Ishikawa (cell line): Measurements from ENCODE around the gene BABAM2.

Experiments used
- CEBPB ChIP-seq: IDR thresholded peaks from 2 replicates; pipeline ENCODE4 v1.6.1; 2012
- CREB1 ChIP-seq: IDR thresholded peaks from 2 replicates; pipeline ENCODE4 v1.6.1; 2012; ENCODE audit warnings: low read depth
- EGR1 ChIP-seq: IDR thresholded peaks from 2 replicates; pipeline ENCODE4 v1.6.1; 2012
- EP300 ChIP-seq: IDR thresholded peaks from 2 replicates; pipeline ENCODE4 v1.6.1; 2012; ENCODE audit warnings: borderline replicate concordance
- FOXM1 ChIP-seq: IDR thresholded peaks from 2 replicates; pipeline ENCODE4 v1.6.1; 2012; ENCODE audit warnings: low read depth, borderline replicate concordance
- NFIC ChIP-seq: IDR thresholded peaks from 2 replicates; pipeline ENCODE4 v1.6.1; 2012
- RAD21 ChIP-seq: IDR thresholded peaks from 2 replicates; pipeline ENCODE4 v1.6.1; 2012; ENCODE audit warnings: low read depth
- TAF1 ChIP-seq: IDR thresholded peaks from 2 replicates; pipeline ENCODE4 v1.6.1; 2012; ENCODE audit warnings: low read depth, mild to moderate bottlenecking
- TCF12 ChIP-seq: IDR thresholded peaks from 2 replicates; pipeline ENCODE4 v1.6.1; 2012; ENCODE audit warnings: low read depth
- TEAD4 ChIP-seq: IDR thresholded peaks from 2 replicates; pipeline ENCODE4 v1.6.1; 2012
- YY1 ChIP-seq: IDR thresholded peaks from 2 replicates; pipeline ENCODE4 v1.6.1; 2012; ENCODE audit warnings: low read depth
- ZBTB7A ChIP-seq: IDR thresholded peaks from 2 replicates; pipeline ENCODE4 v1.6.1; 2012; ENCODE audit warnings: low read depth
- TF ChIP-seq, protein P1 (sequence below): IDR thresholded peaks from 2 replicates; pipeline ENCODE4 v1.6.1; 2012
- TF ChIP-seq, protein P2 (sequence below): IDR thresholded peaks from 2 replicates; pipeline ENCODE4 v1.6.1; 2012
- TF ChIP-seq, protein P3 (sequence below): IDR thresholded peaks from 2 replicates; pipeline ENCODE4 v1.6.1; 2012; ENCODE audit warnings: low read depth, mild to moderate bottlenecking

The BABAM2 gene

DNA sequence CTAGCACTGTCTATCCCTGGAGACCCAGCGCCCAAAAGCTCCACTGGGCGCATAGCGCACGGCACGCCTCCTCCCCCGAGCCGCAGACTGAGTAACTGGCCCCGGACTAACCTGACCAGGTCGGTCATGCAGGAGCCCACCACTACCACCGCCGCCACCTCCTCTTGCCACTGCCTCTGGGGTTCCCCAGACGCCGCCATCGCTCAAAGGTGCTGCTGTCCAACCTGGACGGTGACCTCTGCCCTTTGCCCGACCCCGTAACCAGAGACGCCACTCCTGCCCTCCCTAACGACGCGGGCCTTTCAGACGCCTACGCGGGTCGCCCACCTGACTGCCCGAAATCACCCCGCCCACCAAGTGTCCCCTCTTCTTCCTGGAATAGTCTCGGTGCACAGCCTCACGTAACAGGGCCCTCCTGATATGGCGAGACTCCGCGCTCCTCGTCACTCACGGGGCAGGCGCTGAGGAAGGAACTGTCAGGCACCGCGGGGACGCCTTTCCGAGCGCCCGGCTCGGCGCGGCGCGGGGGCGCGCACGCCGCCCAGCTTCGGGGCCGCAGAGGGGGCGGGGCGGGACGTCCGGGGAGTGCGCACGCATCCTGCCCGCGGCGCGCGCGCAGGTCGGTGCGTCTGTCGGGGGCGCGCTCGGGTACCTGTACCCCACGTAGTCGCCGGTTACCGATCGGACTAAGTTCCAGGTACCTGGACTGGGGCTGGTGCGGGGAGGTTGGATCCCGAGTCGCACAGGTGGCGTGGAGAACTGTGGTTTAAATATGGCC lies at the start of gene BABAM2, which contains the start of gene RBKS:
Gene BABAM2, plus strand, starts transcription at position 584 of the 778 bp plus-strand sequence. CDS start 3,828 bp downstream, outside the sequence.
Gene RBKS, minus strand, starts transcription at position 242 of the 778 bp plus-strand sequence. Its CDS starts 42 bp downstream, at position 200.
- TF ChIP-seq EGR1 = peak; percentile 99
- TF ChIP-seq YY1 = peak; percentile 72
- TF ChIP-seq, protein P1, sequence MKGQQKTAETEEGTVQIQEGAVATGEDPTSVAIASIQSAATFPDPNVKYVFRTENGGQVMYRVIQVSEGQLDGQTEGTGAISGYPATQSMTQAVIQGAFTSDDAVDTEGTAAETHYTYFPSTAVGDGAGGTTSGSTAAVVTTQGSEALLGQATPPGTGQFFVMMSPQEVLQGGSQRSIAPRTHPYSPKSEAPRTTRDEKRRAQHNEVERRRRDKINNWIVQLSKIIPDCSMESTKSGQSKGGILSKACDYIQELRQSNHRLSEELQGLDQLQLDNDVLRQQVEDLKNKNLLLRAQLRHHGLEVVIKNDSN = peak; percentile 55
- TF ChIP-seq ZBTB7A = no peak
- peak; percentile 78 for TF ChIP-seq TAF1
- no peak for TF ChIP-seq FOXM1
- TF ChIP-seq, protein P2, sequence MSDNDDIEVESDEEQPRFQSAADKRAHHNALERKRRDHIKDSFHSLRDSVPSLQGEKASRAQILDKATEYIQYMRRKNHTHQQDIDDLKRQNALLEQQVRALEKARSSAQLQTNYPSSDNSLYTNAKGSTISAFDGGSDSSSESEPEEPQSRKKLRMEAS = peak; percentile 71
- TF ChIP-seq TEAD4 = no peak
- TF ChIP-seq, protein P3, sequence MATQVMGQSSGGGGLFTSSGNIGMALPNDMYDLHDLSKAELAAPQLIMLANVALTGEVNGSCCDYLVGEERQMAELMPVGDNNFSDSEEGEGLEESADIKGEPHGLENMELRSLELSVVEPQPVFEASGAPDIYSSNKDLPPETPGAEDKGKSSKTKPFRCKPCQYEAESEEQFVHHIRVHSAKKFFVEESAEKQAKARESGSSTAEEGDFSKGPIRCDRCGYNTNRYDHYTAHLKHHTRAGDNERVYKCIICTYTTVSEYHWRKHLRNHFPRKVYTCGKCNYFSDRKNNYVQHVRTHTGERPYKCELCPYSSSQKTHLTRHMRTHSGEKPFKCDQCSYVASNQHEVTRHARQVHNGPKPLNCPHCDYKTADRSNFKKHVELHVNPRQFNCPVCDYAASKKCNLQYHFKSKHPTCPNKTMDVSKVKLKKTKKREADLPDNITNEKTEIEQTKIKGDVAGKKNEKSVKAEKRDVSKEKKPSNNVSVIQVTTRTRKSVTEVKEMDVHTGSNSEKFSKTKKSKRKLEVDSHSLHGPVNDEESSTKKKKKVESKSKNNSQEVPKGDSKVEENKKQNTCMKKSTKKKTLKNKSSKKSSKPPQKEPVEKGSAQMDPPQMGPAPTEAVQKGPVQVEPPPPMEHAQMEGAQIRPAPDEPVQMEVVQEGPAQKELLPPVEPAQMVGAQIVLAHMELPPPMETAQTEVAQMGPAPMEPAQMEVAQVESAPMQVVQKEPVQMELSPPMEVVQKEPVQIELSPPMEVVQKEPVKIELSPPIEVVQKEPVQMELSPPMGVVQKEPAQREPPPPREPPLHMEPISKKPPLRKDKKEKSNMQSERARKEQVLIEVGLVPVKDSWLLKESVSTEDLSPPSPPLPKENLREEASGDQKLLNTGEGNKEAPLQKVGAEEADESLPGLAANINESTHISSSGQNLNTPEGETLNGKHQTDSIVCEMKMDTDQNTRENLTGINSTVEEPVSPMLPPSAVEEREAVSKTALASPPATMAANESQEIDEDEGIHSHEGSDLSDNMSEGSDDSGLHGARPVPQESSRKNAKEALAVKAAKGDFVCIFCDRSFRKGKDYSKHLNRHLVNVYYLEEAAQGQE = peak; percentile 46; the same call in 1 of the 2 replicates
- no peak for TF ChIP-seq CREB1
- peak; percentile 35; the same call in 1 of the 2 replicates for TF ChIP-seq TCF12

GRCh38 chr2:27842894-27843293 lies 47.6 kb upstream of the BABAM2 start:
- TF ChIP-seq FOXM1 (0 out of 2 replicates have a peak, but pooled peaks have one; percentile 22), EP300 (no peak), TCF12 (no peak), NFIC (peak; percentile 11; the same call in 1 of the 2 replicates), CEBPB (no peak), RAD21 (no peak), TEAD4 (peak; percentile 55), CREB1 (no peak), EGR1 (no peak)
- TF ChIP-seq, protein P3 = no peak

DNA sequence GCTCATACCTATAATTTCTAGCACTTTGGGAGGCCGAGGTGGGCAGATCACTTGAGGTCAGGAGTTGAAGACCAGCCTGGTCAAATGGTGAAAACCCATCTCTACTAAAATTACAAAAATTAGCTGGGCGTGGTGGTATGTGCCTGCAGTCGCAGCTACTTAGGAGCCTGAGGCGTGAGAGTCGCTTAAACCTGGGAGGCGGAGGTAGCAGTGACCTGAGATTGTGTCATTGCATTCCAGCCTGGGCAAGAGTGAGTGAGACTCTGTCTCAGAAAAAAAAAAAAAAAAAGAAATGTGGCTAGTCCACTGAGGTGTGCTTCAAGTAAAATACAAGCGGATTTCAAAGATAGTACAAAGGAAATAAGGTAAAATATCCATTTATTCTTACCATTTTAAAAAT lies 46.5 kb upstream of the BABAM2 start:
- TF ChIP-seq TAF1 = no peak
- peak; percentile 29; the same call in 1 of the 2 replicates for TF ChIP-seq TEAD4
- no peak for TF ChIP-seq EGR1
- no peak for TF ChIP-seq YY1

DNA sequence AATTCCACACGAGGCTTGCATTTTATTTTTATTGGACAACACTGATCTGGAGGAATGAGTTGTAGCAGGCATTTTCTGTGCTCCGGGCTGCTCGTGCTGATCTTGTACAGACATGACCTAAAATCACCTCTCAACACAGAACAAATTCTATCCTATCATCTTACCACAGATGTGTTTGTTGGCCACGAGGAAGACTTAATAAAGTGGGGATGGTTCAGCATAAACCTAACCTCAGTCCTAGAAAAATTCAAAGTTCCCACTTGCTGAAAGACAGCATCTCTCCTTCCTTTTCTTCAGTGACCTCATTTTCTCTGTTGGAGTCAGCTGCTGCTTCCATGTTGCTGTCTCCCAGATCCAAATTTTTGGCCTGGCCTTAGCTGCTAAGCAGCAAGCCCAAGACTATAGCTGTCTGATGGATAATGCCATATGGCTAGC lies 45.7 kb upstream of the BABAM2 start:
- TF ChIP-seq, protein P3 = no peak
- TF ChIP-seq NFIC (no peak), ZBTB7A (no peak), TEAD4 (no peak), TCF12 (no peak), EGR1 (no peak), EP300 (no peak), YY1 (no peak), TAF1 (no peak), CEBPB (no peak), RAD21 (no peak), FOXM1 (no peak), CREB1 (no peak)
- TF ChIP-seq, protein P1 = no peak
- TF ChIP-seq, protein P2 = no peak
